ENCODE data around the gene CABYR. TPM values are rescaled to one million over a fixed set of nuclear protein-coding genes. Genes with fewer than 3 reads are reported as not detected.

The CABYR gene
- total and polyA plus RNA-seq, 2 of the 13 experiments (the other 11 are each of a cell fraction or from before 2014, with no cell fraction given) = 0.71 to 0.88 TPM

- intact Hi-C loops (cut with micrococcal nuclease; ENCODE audit: unreplicated experiment) = no loop called here
- in situ Hi-C loops (cut with HindIII; ENCODE audit: extremely low pct_ligation_motif_present, low pct_unique_long_range_greater_than_20kb) = no loop called here
- H3K4me3 ChIP-seq (replicated peaks in 1 of 3; ENCODE audit: insufficient read depth in 1 of 3, low read depth in 2 of 3, low read length in 3 of 3) = no peak overlapping the region
- no peaks in the 10 kb centered on the region for H3K36me3 ChIP-seq (replicated peaks in 1 of 2; ENCODE audit: control insufficient read depth in 1 of 2, insufficient read depth in 2 of 2, low read length in 2 of 2)
- H3K27me3 ChIP-seq (ENCODE audit: control insufficient read depth in 1 of 2, insufficient read depth in 2 of 2, low read length in 2 of 2) = peaks cover 0 to 4% of the 10 kb centered on the region in 2 experiments; a peak in 2 of 5 replicates
- DNase-seq (ENCODE audit: low spot score) (no peak), ATAC-seq (no peak), FAIRE-seq (no peak)
- H4K20me1 ChIP-seq (ENCODE audit: insufficient read depth, low read length) = no peaks in the 10 kb centered on the region
- H3K9me3 ChIP-seq (ENCODE audit: low read length) = no peaks in the 10 kb centered on the region
- BruUV-seq (replicated peaks) = no TSS peak
- H3K4me2 ChIP-seq (ENCODE audit: low read depth, low read length) = no peak overlapping the region
- no peak overlapping the region for H3K9ac ChIP-seq (ENCODE audit: insufficient read depth, low read depth, low read length)
- ChIA-PET POLR2A (no interaction called here), CTCF (ENCODE audit: low intra/inter-chr PET ratio, low total read pairs) (no interaction called here)
- TF ChIP-seq ZKSCAN8 (CRISPR knock-in tag; IDR thresholded peaks at IDR 0.05; ENCODE audit: borderline replicate concordance) = no peak
- no peak for TF ChIP-seq FOXA3 (CRISPR knock-in tag; IDR thresholded peaks at IDR 0.05)
- no peak for TF ChIP-seq REL (CRISPR knock-in tag; conservative IDR thresholded peaks at IDR 0.05)
- no peak for TF ChIP-seq USF2 (IDR thresholded peaks at IDR 0.05; ENCODE audit: low read depth, low read length)
- no peak for TF ChIP-seq USF2 (CRISPR knock-in tag; IDR thresholded peaks at IDR 0.05; ENCODE audit: borderline replicate concordance)
- TF ChIP-seq NR1H2 (CRISPR knock-in tag; IDR thresholded peaks at IDR 0.05; ENCODE audit: borderline replicate concordance, low read depth) = no peak
- TF ChIP-seq ZNF678 (CRISPR knock-in tag; IDR thresholded peaks at IDR 0.05) = no peak
- TF ChIP-seq PAF1 (CRISPR knock-in tag; IDR thresholded peaks at IDR 0.05) = no peak
- no peak for TF ChIP-seq CC2D1A (CRISPR knock-in tag; IDR thresholded peaks at IDR 0.05)
- TF ChIP-seq TP53 (CRISPR knock-in tag; conservative IDR thresholded peaks at IDR 0.05) = no peak
- no peak for TF ChIP-seq ZFAT (CRISPR knock-in tag; conservative IDR thresholded peaks at IDR 0.05)
- no peak for TF ChIP-seq ZNF512B (CRISPR knock-in tag; IDR thresholded peaks at IDR 0.05; ENCODE audit: borderline replicate concordance)
- no peak for TF ChIP-seq KLF6 (CRISPR knock-in tag; IDR thresholded peaks at IDR 0.05)
- no peak for TF ChIP-seq ZNF253 (CRISPR knock-in tag; IDR thresholded peaks at IDR 0.05; ENCODE audit: borderline replicate concordance)
- TF ChIP-seq SOX6 (IDR thresholded peaks at IDR 0.05) = no peak
- TF ChIP-seq SOX6 (CRISPR knock-in tag; IDR thresholded peaks at IDR 0.05) = no peak
- TF ChIP-seq KLF11 (CRISPR knock-in tag; IDR thresholded peaks at IDR 0.05) = no peak
- TF ChIP-seq ZNF878 (CRISPR knock-in tag; IDR thresholded peaks at IDR 0.05) = no peak
- no peak for TF ChIP-seq TSC22D2 (CRISPR knock-in tag; IDR thresholded peaks at IDR 0.05; ENCODE audit: borderline replicate concordance)
- no peak for TF ChIP-seq TBL1XR1 (IDR thresholded peaks at IDR 0.05; ENCODE audit: borderline replicate concordance, low read length, partially characterized antibody)
- WGBS (ENCODE audit: low lambda C conversion rate) = 34% methylated on average over 7 of the region's 7 CpGs
- H3K27ac ChIP-seq (ENCODE audit: extremely low read length, insufficient read depth, low read length) = no peak overlapping the region
- no peak overlapping the region for H2AFZ ChIP-seq (ENCODE audit: low read length)
- H3K79me2 ChIP-seq (ENCODE audit: insufficient read depth, low read length) = no peaks in the 10 kb centered on the region
- H3K4me1 ChIP-seq (ENCODE audit: insufficient read depth, low read length) = no peaks in the 10 kb centered on the region
Observed at GRCh38 chr18:24185805-24186204, 46.9 kb downstream of the CABYR start.

Data from HepG2 (cell line).